Dedifferentiated amniotic fluid mesenchymal stem cell (primary cell): ENCODE measurements around the gene SP140L.
A peak's percentile ranks its signal among the peaks of the same experiment; 100 is the strongest.
"Not testable (repeated sequence)": the region's sequence is repeated elsewhere in the genome, so short reads cannot be mapped to it uniquely, and the experiment has no call there.

Experiments used
- DNase-seq: peaks from one replicate; pipeline ENCODE4 v3.0.0-alpha.2; 2016; ENCODE audit errors: extremely low spot score

Gene SP140L

DNA sequence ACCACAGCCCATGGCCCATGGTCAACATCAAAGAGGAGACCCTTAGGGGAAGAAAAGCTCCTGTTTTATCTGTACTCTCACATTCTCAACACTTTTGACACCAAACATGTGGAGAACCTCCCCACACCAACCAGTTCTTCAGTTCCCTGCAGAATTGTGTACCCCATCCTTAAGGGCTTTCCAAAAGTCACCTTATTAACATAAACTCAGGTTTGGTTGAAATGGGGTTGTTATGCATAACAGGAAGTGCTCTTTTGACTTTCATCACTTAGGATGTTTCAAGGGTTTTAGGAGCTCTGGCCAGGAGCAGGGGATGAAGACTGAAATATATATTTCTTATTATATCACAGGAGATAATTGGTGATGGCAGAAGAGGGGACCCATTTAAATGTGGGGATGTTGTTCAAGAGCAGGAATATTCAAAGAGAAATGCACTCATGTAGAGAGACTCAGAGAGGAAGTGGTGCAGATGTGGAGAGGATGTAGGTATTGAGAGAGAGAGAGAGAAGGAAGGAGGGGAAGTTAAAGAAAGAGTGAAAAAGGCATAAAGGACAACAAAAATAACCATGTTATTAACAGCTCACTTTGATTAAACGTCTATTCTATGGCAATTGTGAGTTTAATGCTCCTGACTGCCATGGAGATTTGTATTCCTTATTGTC, 35.2 kb downstream of the SP140L start:
- no peak for DNase-seq

DNA sequence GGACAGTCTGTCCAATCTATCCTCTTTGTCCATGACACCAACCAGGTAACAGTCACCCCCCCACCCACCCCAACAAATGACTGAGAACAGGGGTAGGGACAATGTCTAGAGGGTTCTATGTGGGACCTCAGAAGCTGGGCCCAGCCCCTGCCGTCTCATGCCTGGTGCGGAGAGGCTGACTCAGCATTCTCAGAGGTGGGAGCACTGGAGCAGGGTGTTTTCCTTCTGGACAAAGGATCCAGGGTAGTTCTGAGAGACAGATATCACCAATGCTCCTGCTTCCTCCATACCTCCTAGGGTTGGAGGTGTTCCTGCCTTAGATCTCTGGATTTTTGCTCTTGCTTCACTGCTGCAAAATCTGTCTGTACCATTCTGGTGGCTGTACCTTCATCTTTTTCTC, 55.1 kb downstream of the SP140L start:
- DNase-seq: no peak

DNA sequence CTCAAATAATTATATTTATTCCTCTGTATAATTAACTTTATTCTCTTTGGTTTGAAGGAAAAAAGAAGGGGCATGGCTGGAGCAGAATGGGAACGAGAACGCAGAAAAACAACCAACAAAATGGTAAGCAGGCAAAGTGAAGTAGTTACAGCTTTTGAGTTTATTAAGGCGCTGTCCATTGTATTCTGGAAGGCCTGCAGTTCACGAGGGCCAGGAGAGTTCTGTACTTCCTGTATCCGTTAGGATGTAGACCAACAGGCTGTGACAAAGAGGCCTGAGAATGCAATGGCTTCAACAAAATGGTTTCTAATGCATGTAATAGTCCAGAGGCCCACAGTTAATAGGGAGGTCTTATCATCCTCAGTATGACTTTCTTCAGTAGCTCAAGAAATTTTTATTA, 56.5 kb downstream of the SP140L start:
- no peak for DNase-seq

DNA sequence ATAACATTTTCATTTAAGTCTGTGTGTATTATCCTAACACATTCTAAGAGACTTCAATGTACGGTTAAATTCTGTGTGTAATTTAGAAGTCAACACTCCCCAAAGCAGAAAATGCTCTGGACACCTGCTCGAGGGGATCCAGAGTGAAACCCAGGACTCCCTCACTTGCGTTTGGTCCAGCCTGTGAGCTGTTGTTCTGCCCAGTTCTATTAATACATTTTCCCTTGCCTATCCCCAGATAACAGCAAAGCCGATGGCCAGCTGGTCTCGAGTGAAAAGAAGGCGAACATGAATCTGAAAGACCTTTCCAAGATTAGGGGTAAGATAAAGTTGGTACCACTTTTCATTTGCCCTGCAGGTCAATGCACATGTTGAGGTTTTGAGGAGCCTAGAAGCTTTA, 58.0 kb downstream of the SP140L start:
- DNase-seq: no peak

DNA sequence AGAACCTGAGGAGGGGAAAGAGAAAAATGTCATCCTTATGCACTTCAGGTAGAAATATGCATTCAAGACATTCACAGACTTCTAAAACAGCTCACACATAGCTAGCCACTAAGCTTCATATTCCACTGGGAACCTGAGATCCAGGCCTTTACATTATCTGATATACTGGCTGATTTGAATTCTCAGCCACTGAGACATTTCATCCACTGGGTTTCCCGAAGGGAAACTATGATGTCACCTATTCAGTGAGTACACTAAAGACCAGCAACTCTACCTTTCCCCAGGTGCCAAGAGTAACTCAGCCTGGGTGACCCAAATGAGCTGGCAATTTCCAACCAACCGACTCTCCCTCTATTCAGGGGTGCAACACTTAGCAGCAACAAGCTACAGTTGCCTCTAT, 67.3 kb downstream of the SP140L start:
- DNase-seq: no peak

DNA sequence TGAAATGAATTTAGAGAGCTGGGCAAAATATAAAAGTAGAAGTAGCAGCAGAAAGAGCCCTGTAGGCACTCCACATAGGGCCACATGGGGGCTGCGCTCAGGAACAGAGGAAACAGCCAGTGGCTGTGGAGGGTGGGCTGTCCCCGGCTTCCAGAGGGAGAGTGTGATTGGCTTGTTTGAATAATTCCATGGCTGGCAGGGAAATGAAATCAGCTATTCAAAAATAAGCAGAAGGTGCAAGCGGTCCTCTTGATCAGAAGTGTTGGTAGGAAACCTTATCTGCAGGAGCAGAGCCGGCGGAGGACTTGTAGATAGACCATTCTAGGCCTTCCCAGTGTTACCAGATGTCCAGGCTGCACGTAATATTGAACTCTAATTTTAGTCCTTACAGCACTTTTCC, 71.7 kb downstream of the SP140L start:
- DNase-seq: not testable (repeated sequence)

DNA sequence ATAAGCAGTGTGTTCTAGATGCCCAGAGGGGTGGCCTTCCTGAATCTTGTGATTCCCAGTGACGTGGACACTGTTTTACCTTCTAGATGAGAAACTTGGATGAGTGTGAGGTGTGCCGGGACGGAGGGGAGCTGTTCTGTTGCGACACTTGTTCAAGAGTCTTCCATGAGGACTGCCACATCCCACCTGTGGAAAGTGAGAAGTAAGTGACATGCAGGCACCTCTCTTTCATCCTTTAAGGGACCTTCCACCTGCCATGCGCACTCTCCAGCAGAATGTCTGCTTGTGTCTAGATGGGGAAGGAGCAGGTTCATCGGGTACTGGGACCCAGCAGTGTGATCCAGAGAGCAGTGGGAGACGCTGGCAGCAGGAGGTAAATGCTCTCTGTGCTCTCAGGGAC, 73.0 kb downstream of the SP140L start:
- no peak for DNase-seq

DNA sequence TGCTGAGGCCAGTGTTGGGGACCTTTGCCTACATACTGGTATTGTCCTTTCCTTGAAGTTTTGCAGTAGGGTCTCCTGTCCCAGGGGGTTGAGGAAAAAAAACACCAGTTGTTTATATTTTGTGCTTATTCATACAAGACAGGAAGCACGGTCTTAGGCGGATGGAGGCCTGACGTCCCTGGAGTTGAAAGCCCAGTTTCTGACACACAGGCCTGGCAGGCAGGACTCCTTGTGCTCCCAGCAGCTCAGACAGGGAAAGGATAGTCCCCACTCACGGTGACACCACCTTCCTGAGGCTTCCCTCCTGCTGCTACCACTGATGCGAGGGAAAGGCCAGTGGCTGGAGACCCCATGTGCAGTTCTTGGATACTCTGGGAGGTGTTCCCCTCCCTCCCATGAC, 73.5 kb downstream of the SP140L start:
- DNase-seq: no peak

DNA sequence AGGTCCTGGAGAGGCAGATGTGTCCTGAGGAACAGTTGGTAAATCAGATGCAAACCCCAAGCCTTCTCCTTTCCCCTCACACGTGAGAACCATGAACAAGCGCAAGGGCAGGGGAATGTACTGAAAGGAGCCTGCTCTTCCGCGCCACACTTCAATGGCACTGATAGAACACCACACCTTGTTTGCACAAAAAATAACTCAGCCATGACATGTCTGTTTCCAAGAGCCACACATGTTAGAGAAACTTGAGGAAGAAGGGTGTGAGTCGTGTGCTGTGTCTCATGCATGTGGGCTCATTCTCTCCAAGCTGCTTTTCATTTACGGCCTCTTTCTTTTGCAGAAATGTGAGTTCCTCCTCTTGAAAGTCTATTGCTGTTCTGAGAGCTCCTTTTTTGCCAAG, 74.0 kb downstream of the SP140L start:
- not testable (repeated sequence) for DNase-seq

DNA sequence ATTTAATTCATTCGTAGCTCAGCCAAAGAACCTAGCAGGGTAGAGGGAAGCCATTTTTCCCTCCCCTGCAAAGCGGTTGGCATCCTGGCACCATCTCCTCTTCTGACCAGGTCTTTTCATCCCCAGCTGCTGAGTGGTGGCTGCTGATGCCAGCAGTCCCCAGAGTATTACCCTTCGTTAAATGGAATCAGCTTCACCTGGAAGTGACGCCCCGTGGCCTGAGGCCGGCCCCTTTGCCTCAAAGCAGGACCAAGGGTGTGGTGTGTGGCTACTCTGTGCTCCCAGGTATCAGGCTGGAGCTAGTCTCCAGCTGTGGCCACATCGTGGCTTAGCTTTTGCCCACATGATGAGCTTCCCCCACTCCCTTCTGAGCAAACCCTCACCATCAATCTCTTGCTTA, 76.8 kb downstream of the SP140L start:
- no peak for DNase-seq

DNA sequence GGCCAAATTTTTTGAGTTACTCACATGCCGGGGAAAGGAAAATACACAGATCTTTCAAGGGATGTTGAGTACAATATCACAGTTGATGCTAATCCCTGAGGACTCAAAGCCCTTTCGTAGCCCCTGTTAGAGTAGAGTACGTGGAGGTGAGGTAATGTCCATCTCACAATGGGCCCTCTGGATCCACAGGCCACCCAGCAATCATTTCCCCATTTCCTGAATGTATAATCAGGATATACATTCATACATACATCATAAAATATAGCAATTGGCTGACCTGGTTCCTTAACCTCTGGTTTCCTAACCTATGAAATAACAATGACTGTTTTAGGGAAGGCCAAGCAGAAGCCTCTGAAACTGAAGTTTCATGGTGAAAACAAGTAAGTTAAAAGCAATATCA, 78.8 kb downstream of the SP140L start:
- no peak for DNase-seq

DNA sequence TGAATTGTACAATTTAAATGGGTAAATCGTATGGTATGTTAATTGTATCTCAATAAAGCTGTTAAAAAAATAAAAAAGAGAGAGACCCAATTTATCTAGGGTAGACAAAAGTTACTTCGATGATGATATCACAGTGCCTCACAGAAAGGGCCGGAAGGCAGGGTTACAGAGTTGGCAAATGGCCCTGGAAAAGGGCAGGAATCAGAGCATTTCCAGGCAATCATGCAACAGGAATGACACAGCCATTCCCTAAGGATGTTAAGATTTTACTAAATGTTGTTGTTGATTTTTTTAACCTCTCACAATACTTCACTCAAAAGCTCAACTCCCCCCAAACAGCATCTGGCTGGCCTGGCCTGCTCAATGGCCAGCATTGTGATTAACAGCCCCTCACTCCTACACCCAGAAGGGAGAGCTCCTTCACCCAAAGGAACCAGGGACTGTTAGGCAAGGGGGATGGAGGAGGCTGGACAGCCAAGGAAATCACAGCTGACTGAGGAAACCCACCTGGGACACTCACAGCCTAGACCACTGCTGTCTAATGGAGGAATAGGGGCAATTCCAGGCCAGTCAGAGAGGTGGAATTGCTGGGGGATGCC, 81.3 kb downstream of the SP140L start:
- DNase-seq: peak; percentile 80

DNA sequence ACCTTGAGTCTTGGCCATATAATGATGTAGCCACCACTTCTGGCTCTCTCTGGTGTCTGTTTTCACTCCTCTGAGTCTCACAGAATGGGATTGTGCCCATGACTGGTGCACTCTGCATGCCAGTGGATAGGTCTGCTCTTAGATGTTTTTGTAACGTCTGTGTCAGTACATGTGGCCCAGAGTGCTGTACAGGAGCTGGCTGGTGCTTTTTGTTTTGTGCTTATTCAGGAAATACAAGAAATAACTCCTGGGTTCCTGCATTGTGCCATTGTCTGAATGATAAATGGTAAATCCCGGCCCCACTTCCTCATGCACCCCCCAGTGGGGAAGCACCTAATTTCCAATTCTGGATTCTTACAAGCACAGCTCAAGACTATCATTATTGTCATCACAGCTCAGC, 82.3 kb downstream of the SP140L start:
- DNase-seq: not testable (repeated sequence)

DNA sequence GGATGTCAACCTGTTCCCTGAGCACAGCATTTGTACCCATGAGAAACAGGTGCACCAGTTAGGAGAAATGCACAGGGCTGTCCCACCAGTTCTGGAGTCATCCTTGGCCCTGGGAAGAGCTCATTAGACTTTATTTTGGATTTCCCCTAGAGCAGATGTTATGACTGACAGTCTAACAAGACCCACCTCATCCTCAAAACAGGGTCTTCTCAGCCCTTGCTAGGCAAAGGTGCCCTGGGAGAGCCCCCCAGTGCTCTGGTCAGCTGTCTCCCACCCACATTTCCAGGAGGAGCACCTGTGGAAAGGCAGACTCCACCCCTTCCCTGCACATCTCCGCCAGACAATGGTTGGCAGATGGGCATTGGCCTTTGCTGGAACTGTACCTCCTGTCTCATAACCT, 83.3 kb downstream of the SP140L start:
- no peak for DNase-seq

DNA sequence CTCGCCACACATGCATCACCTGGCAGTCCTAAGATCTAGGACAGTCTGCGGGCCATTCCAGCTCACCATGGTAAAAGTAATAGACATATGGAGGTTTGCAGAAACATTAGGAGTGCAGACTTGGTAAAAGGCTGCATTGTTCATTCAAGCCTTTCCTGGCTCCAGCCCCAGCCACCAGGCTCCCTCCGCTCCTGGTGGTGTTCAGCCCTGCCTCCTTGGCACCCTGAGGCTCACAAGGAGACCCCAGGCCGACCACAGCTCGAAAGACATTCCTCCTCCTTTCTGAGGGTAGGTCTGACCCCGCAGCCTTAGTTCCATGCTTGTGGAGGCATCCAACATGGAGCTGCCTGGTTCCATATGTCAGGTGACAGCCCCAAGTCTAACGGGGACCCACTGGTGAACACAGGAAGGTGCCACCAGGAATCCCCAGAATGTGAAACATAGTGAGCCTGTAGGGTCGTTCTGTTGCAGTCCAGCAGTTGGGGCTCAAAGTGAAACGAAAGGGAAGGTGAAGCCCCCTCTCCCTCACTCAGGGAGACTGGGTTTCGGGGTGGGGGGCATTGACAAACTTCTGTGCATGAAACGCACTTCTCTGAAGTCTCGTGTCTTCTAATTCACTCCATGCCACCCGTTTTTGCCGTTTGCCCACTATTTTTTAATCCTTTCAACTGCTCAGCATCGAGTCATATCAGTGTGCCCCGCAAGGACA, 84.0 kb downstream of the SP140L start:
- DNase-seq: no peak

DNA sequence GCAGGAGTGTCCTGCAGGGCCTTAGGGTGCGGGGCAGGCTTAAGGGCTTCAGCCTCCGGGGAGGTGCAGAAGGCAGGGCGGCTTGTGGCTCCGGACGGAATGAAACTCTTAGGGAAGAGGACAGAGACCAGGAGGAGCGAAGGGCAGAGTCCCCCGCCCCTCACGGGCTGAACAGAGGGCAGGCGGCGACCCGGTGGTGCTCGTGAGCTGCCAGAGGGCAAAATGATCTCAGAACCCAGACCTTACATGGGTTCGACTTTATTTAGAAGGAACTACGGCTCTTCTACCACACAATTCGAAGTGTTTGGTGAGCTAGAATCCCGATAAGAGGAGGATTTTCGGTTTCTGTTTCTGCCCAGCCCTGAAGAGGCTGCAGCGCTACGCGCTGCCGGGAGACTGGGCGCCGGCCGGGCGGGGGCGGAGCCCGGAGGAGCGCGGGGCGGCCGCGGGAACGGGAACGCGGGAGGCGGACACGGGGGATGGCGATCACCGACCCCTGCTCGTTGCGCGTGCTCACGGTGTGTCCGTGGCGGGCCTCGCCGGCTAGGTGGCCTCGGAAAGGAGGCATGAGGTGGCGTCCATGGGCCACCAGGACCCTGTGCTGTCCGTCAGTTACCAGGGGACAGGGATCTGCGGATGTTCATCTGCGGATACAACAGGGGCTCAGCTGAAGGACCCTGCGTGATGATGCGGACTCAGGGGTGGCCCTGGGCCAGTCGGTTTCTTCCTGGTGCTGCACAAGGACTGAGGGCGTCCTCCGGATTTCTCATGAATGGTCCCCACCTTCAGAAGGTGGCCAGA, 84.8 kb downstream of the SP140L start:
- DNase-seq: peak; percentile 42

DNA sequence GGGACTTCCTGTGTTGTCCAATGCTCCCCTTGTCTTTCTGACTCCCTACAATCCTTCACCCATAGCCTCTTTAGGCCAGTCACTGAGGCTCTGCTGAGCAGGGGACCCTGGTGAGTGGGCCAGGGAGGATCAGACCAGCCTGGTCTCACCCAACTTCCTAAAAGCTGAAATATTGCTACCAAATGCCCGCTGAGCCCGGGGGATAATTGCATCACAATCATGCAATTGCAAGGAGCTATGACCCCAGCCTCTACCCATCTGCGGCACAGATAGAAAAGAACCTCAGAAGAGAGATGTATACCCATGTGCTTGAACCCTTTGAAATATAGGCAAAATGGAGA, 85.3 kb downstream of the SP140L start:
- DNase-seq: no peak

DNA sequence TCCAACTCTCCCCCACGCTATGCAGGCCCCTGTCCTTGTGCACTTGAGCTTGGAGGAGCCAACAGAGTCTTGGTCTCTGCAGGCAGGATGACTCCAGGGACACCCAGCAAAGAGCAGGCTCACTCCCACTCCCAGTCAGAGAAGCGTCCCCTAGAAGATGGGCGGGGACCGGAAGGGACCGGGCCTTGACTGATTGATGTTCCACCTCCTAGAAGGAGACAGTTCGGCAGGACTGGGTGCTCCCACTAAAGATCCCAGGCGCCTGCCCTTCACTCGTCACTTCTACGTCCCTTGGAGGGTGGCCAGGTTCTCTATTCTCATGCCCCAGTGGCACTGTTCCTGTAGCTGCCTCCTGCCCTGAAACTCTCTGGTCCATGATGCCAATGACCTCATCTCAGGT, 85.9 kb downstream of the SP140L start:
- no peak for DNase-seq

DNA sequence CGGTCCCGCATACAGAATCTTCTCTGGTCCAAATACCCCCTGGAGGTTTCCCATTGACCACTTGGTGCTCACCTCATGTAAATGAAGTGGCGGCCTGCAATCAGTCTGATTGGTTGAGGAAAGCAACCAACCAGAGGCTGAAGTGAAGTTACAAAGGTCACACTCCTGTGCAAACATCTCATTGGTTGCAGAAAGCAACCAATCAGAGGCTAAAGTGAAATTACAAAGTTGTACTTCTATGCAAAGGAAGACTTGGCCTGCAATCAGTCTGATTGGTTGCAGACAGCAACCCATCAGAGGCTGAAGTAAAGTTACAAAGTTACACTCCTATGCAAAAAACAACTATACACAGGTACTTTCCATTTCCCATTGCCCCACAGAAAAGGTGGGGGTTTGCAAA, 86.5 kb downstream of the SP140L start:
- DNase-seq: no peak

DNA sequence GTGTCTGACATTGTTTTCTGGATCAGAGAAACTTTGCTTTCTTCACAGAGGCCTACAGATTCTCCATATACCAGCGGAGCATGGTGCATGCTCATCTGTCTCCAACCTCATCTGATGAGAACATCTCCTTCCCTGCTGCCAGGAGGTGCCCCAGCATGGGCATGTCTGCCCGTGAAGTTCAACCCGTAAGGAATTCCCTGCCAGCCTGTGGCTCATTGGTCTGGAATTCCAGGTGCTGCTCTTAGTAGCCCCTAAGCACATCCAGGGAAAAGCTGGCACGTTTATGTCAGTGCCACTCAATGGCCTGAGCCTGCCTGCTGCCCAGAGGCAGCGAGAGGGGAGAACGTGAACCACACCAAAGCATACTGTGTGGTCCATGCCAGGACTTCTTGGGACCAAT, 87.3 kb downstream of the SP140L start:
- no peak for DNase-seq

DNA sequence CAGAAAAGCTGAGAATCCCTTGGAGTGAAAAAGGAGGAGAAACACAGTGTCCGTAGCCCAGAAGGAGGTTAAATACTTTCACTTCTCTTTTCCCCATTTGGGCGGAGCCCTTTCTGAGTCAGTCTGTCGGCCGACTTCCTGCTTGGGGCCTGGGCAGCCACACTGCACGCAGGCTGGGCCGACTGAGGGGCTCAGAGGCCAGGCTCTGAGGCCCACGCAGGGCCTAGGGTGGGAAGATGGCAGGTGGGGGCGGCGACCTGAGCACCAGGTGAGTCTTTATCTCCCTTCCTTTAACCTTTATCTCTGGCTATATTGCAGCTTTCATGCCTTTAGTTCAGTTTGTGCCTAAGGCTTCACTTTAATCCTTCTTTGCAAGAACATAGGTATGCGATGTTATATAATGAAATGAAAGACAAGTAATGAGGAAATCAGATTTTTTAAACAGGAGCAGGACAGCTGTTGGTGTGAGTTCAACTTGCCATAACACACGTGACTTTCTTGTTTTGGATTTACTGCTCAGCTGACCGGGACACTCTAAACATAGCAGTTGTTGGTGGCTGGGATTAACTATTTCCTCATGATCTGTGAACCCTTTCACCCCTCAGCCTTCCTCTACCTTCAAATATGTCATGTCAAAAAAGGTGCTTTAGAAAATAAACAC, 89.2 kb downstream of the SP140L start, which contains the start of gene SP100:
SP100 (plus strand) TSS at position 141 of the 661 bp plus-strand sequence; CDS start at position 237, 96 bp downstream.
- DNase-seq: peak; percentile 86

DNA sequence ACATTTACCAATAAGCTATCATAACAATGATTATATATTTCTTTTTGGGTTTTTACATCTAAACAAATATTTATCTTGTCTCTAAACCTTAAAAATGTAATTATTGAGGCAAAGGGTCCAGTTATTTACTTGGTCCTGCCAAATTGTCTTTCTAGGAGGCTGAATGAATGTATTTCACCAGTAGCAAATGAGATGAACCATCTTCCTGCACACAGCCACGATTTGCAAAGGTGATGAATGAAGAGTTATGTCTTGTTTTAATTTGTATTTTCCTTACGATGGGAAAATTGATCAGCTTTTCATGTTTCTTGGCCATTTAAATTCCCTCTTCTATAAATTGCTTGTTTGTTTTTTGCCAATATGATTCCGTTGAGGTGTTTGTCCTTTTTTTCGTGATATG, 90.4 kb downstream of the SP140L start:
- DNase-seq: no peak
